OCI-M1 (cell line): ENCODE results near the gene CCL25.
A peak's percentile ranks its signal among the peaks of the same experiment; 100 is the strongest.

Experiments used
- DNase-seq: peaks from one replicate; lab custom pipeline; 2025; lab: John Stamatoyannopoulos, UW

Gene CCL25

GRCh38 chr19:8045872-8046568, 6.5 kb upstream of the CCL25 start:
- no peak for DNase-seq

- DNase-seq = peak; percentile 76
Observed at GRCh38 chr19:8046569-8047165, 5.9 kb upstream of the CCL25 start.

- peak; percentile 100 for DNase-seq
Observed at GRCh38 chr19:8050274-8051096, 2.1 kb upstream of the CCL25 start.

GRCh38 chr19:8054169-8054568, 1.6 kb downstream of the CCL25 start:
- no peak for DNase-seq

GRCh38 chr19:8056533-8056932, 4.0 kb downstream of the CCL25 start:
- no peak for DNase-seq

GRCh38 chr19:8057545-8058270, 5.1 kb downstream of the CCL25 start:
- no peak for DNase-seq

GRCh38 chr19:8064911-8065874, 12.6 kb downstream of the CCL25 start:
- no peak for DNase-seq

- DNase-seq = no peak
Observed at GRCh38 chr19:8065875-8066261, 13.3 kb downstream of the CCL25 start.

- DNase-seq = peak; percentile 83
Observed at GRCh38 chr19:8069096-8069973, 16.8 kb downstream of the CCL25 start.

GRCh38 chr19:8071912-8072311, 19.4 kb downstream of the CCL25 start:
- DNase-seq = no peak

- DNase-seq = peak; percentile 49
Observed at GRCh38 chr19:8074501-8074900, 21.9 kb downstream of the CCL25 start.

GRCh38 chr19:8075158-8076074, 22.9 kb downstream of the CCL25 start:
- no peak for DNase-seq

GRCh38 chr19:8079988-8080387, 27.4 kb downstream of the CCL25 start:
- DNase-seq = no peak

- DNase-seq = no peak
Observed at GRCh38 chr19:8080832-8081231, 28.3 kb downstream of the CCL25 start.

GRCh38 chr19:8081569-8082550, 29.3 kb downstream of the CCL25 start:
- no peak for DNase-seq

- DNase-seq = no peak
Observed at GRCh38 chr19:8083141-8083540, 30.6 kb downstream of the CCL25 start.

GRCh38 chr19:8084152-8084551, 31.6 kb downstream of the CCL25 start:
- no peak for DNase-seq
